Endothelial cell of umbilical vein (primary cell): Measurements from ENCODE around the gene MDH2.
"Not testable (repeated sequence)": the region's sequence is repeated elsewhere in the genome, so short reads cannot be mapped to it uniquely, and the experiment has no call there.

Source experiments
- FOS ChIP-seq: IDR thresholded peaks from 2 replicates; pipeline ENCODE4 v1.6.1; 2011; ENCODE audit warnings: mild to moderate bottlenecking, low read length, moderate library complexity, borderline replicate concordance; ENCODE audit not compliant: insufficient read depth
- POLR2A ChIP-seq: IDR thresholded peaks from 2 replicates; pipeline ENCODE4 v1.6.1; 2012; ENCODE audit warnings: low read depth, mild to moderate bottlenecking, control low read depth, low read length
- POLR2AphosphoS5 ChIP-seq: IDR thresholded peaks from 2 replicates; pipeline ENCODE4 v1.6.1; 2012; ENCODE audit warnings: low read depth, mild to moderate bottlenecking, control low read depth, low read length, moderate library complexity; ENCODE audit not compliant: insufficient read depth
- TF ChIP-seq, protein P1 (sequence below), 2 donors: IDR thresholded peaks; 1 replicate in 1 of 2; 2 replicates in 1 of 2; pipeline ENCODE4 v1.5.1; 2011; ENCODE audit warnings: low read length in 2 of 2, mild to moderate bottlenecking in 2 of 2, moderate library complexity in 2 of 2, control low read depth in 1 of 2, inconsistent platforms in 1 of 2, low read depth in 1 of 2; ENCODE audit not compliant: insufficient read depth in 1 of 2; ENCODE audit errors: extremely low read depth in 1 of 2
- TF ChIP-seq, protein P2 (sequence below): IDR thresholded peaks from 2 replicates; pipeline ENCODE4 v1.6.1; 2011; ENCODE audit not compliant: insufficient read depth, insufficient read length

DNA sequence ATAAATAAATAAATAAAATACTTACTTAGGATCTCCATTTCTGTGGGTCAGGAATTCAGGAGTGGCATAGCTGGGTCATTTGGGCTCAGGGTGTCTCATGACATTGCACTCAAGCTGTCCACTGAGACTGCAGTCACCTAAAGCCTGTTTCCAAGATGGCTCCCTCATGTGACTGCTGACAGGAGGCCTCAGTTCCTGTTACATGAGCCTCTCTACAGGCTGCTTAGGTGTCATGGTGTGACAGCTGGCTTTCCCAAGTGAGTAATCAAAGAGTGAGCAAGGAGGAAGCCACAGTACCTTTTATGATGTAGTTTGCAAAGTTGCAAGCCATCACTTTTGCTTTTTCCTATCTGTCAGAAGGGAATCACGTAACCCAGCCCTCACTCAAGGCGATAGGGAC, 55.9 kb downstream of the MDH2 start:
- TF ChIP-seq FOS, POLR2A, POLR2AphosphoS5: not testable (repeated sequence)
- TF ChIP-seq, protein P1, sequence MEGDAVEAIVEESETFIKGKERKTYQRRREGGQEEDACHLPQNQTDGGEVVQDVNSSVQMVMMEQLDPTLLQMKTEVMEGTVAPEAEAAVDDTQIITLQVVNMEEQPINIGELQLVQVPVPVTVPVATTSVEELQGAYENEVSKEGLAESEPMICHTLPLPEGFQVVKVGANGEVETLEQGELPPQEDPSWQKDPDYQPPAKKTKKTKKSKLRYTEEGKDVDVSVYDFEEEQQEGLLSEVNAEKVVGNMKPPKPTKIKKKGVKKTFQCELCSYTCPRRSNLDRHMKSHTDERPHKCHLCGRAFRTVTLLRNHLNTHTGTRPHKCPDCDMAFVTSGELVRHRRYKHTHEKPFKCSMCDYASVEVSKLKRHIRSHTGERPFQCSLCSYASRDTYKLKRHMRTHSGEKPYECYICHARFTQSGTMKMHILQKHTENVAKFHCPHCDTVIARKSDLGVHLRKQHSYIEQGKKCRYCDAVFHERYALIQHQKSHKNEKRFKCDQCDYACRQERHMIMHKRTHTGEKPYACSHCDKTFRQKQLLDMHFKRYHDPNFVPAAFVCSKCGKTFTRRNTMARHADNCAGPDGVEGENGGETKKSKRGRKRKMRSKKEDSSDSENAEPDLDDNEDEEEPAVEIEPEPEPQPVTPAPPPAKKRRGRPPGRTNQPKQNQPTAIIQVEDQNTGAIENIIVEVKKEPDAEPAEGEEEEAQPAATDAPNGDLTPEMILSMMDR (IDR thresholded peaks at IDR 0.05; ENCODE audit: extremely low read depth in 1 of 2, insufficient read depth in 1 of 2, low read depth in 1 of 2, low read length in 2 of 2) = not testable (repeated sequence)
- TF ChIP-seq, protein P2, sequence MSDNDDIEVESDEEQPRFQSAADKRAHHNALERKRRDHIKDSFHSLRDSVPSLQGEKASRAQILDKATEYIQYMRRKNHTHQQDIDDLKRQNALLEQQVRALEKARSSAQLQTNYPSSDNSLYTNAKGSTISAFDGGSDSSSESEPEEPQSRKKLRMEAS = not testable (repeated sequence)
